ENCODE measurements around the gene DPYD.
"Not testable (repeated sequence)": the region's sequence is repeated elsewhere in the genome, so short reads cannot be mapped to it uniquely, and the experiment has no call there.

DPYD gene

DNA sequence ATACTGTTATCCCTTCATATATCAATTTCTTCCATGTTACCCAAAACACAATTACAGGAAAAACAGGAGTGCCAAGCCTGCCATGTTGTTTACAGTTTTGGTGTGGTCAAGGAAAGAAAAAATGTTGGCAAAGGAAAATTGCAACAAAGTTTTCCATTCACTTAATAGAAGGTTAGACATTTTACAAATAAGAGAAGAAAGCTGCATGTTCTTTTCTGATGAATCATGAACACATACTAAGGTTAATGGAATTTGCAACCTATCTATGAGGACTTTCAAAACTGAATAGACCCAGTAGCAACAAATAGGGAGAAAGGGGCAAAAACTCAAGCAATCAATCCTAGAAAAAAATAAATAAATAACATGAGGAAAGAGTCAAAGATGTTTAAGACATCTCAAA lies 556.7 kb downstream of the DPYD start:
- peak; percentile 75 for DNase-seq (ENCODE audit: low read depth)

DNA sequence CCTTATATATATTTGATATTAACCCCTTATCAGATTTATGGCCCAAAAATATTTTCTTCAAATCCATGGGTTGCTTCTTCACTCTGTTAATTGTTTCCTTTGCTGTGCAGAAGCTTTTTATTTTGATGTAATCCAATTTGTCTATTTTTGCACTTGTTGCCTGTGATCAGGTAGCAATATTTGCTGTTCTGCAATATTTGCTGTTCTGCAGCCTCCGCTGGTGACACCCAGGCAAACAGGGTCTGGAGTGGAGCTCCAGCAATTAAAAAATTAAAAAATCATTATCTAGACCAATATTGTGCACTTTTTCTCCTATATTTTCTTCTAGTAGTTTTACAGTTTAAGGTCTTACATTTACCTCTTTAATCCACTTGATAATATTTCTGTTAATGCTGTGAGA lies 564.5 kb downstream of the DPYD start:
- DNase-seq (ENCODE audit: low read depth) = no peak

DNA sequence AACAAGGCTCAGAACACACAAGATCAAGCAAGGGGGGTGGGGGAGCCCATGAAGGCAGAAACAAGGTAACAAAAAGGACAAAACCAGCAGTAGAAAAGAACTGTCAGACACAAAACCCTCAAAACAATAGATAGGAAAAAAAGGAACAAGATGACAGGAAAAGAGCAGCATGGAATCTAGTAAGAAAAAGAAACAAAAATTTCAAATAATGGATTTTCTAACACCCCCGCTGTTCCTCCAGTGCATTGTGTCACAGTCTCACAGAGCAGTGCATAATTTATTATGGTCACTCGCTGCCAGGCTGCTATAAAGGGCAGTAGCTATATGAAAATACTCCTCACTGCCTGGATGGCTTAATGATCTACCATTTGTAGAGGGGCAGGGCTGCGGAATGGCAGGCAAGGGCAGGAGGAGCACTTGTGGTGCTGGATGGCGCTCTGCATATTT lies 567.9 kb downstream of the DPYD start:
- DNase-seq (ENCODE audit: low read depth) = no peak

DNA sequence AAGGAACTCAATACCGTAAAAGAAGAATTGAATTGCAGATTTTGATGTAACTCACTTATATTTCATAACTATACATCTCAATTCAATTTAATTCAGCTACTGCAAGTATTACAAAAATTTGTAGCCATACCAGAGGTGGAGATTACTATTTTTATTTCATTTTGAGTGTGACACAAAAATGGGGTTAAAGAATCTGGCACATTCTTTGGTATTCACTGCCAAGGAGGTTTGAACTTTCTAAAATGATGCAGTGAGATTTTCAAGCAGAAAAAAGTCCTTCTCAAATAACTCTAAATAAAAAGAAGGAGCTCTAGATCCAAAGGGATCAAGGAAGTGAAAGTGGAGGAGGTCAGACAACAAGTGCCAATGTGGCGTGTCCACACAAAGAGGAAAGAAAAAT lies 569.0 kb downstream of the DPYD start:
- no peak for DNase-seq (ENCODE audit: low read depth)

DNA sequence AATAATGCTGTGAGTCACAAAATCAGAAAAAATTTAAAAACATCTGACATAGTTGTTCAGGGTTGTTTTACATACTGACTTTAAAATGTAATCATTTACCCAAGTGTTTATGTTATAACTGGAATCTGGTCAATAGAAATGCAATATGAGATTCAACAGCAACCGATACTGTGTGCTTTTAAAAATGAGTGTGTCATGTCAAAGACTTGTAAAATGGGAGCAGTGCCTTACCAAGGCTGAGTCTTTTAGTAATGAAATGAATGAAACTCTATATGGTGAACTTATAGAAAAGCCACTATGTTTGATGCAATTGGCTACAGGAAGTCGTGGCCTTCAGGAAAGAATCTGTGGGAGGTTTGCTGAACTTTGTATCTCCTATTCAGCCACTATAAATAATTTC lies 570.2 kb downstream of the DPYD start:
- DNase-seq (ENCODE audit: low read depth) = peak; percentile 56

DNA sequence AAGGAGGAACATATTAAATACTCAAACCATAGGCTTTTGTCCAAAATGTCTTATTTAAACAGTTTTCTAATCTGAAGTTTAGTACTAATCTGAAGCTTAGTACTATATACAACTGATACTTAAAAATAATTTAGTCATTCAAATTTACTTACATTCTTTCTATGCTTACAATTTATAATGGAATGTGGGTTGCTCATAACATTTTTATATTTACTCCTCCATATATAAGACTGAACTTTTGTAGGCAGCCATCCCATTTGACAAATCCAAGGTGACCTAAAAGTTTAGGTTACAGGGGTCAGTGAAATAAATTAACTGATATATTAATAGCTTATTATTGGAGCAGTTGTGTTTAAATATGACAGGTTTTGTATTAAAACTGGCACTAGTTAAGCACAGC lies 570.6 kb downstream of the DPYD start:
- DNase-seq (ENCODE audit: low read depth) = peak; percentile 44

DNA sequence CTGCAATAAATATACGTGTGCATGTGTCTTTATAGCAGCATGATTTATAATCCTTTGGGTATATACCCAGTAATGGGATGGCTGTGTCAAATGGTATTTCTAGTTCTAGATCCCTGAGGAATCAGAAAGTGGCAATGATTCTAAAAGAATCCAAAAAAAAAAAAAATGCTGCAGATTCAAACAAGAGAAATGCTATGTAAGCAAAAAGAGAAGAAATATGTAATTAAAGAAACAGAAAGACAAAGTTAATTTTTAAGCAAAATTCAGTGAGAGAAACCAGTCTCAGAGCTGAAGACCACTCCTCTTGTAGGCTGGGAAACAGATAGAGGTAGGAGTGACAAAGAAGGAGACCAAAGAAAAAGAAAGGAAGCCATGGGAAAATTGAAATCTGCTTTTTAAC lies 571.0 kb downstream of the DPYD start:
- not testable (repeated sequence) for DNase-seq (ENCODE audit: low read depth)

DNA sequence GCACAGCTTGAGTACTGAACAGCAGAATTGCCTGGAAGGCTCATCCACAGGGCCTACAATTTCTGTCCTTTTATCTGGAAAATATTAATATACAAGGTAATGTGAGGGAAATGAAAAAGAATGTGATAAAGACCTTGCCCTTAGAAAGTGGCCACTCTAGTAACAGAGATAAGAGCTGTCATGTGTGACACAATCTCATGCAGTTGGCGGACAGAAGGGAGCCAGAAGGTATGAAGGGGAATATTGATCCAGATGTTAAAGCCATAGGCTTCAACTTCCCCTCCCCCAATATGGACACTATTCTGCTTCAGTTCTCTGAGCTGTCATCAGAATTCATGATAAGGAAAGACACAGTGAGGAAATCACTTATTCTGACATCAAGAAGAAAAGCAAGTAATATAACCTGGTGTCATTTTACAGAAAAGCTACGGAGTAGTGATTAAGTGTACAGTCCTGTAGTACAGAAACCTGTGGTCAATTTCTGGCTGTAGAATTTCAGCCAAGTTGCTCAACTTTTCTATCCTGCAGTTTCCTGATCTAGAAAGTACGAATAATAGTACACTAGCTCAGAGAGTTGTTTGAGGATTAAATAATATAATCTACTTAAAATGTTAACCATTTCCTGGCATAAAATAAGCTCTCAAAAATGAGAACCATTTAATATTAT lies 572.1 kb downstream of the DPYD start:
- DNase-seq (ENCODE audit: low read depth) = no peak

DNA sequence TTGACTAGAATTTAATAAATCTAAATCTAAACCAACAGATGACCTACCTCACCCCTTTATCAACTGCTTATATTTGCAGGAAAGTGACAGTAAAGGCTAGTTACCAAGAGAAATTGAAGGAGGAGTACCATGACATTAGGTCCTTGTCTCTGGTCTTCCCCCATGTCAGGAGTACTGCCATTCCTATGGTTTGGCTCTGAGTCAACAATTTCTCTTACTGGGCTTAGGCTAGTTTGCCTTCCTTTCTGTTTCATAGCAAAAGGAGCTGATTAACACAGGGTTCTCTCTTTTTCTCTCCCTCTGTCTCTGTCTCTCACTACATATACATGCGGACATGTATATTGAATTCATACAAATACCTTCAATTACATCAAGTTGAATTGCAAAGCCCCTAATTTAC lies 579.9 kb downstream of the DPYD start:
- peak; percentile 74 for DNase-seq (ENCODE audit: low read depth)

DNA sequence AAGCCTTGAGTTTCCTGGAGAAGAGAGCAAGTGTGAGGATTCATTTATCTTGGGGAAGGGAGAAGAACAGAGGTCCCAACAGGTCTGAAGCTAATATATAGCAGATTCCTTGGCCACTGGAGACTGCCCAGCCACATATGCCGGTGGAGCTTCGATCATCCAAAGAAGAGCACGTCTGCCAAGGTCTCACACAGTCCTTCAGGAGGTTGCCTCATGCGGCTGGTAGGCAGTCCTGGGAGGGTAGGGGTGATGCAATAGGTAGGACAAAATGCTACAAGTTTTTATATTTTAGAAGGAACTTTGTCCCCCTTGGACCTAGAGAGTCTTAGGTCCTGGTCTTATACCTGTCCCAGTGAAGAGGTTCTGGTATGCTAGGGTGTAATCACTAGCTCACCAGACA lies 582.5 kb downstream of the DPYD start:
- DNase-seq (ENCODE audit: low read depth) = no peak

DNA sequence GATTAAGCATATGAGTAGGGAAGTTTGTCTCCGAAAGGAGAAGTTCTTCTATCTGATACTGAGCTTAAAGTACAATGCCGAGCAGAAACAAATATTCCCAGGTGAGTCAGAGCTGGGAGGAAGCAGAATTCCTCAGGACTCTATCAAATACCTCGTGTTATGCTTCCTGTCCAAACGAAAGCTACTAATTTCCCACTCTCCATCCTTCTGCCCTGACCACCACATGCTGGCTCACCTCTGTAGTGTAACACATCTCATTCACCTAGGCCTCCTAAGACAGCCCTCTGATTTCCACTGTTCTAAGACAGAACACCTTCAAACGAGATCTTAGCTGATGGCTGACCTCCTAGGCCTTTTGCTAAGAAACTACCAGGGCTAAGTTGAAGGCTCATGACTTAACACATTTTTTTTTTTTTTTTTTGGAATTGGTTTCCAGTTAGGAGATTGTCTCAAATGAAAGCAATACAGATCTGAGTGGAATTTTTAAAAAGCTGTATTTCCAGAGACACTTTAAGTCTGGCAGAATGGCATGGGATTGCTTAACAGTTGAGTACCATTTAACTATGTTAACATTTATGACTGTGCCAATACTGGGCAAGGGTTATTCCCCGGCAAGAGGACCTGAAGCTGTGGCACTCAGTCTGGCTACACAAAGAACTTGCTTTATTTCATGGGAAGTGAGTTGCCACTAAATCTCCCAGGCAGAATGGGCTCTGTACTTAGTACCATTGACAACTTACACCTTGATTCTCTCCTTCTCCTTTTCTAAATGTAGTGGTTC lies 583.4 kb downstream of the DPYD start:
- DNase-seq (ENCODE audit: low read depth) = peak; percentile 57

DNA sequence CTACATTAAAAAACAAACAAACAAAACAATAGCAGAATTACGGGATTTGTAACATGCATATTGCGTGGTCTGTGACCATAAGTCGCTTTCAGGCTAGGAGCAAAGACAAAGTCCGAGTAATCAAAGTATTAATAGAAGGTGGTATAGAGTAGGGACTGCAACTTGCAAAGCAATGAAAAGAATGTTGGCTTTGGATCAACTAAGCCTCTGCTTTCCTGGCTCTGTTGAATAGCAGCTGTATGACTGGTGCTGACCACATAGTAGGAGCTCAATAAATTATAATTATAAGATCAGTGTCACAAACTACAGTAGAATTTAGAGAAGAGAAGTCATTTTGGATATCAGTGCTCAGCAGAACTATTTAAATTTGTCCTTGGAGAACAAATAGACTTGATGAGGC lies 586.4 kb downstream of the DPYD start:
- DNase-seq (ENCODE audit: low read depth) = peak; percentile 88

DNA sequence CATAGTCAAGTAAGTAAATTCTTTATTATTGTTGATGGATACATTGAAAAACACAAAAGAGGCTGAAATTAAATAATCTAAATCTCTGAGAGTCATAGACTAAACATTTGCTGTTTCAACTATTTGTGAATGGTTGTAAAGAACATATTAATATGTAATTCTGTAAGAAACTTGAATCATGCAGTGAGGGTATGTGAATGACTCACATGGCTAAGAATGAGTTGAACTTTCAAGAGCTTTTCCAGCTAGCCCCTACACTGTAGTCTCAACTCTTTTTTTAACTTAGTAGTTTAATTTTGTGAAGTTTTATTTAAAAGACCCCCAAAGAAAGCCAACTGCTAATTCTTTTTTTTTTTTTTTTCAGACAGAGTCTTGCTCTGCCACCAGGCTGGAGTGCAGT lies 588.1 kb downstream of the DPYD start:
- peak; percentile 78 for DNase-seq (ENCODE audit: low read depth)

DNA sequence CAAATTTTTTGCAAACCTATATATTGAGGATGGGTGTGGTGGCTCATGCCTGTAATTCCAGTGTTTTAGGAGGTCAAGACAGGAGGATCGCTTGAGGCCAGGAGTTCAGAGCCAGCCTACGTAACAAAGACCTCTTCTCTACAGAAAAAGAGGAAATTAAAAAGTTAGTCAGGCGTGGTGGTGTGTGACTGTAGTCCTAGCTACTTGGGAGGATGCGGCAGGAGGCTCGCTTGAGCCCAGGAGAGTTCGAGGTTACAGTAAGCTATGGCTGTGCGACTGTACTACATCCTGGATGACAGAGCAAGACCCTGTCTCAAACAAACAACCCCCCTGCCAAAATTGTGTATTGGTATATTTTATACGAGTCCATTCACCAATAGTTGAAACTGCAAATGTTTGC lies 589.7 kb downstream of the DPYD start:
- no peak for DNase-seq (ENCODE audit: low read depth)

DNA sequence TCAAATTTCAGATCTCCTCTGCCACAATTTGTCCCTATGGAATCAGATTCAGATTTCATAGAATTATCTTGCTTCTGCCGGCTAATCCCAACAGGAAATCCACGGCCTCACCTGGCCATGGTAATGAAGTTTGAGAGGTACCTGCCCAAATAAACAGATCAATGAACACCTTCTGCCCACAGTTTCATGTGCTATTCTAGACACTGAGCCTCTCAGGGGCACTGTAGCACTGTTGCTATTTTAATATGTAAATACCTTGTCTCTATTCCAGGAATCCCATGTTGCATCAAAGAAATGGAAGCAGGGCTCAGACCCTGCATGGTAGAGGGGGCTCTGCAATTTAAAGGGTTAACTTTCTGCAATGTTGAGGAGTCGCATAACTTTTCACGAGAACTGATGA lies 606.1 kb downstream of the DPYD start:
- DNase-seq (ENCODE audit: low read depth) = no peak

DNA sequence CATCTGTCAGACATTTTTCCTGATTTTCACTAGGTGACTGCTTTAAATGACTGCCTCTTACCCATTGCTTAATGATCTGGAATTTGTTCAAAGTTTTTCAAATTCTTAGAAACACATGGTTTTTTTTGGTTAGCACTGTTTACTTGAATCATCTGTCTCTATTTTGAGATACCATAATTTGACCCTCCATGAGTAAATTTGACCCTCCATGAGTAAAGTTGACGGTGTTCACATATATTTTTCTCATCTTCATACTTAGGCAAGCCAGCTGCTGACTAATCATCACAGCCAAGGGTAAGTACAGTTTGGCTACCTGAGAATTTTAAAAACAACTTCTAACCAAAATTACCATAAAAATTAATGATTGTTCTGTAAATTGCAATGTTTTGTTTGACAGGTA lies 612.7 kb downstream of the DPYD start:
- DNase-seq (ENCODE audit: low read depth) = peak; percentile 46

DNA sequence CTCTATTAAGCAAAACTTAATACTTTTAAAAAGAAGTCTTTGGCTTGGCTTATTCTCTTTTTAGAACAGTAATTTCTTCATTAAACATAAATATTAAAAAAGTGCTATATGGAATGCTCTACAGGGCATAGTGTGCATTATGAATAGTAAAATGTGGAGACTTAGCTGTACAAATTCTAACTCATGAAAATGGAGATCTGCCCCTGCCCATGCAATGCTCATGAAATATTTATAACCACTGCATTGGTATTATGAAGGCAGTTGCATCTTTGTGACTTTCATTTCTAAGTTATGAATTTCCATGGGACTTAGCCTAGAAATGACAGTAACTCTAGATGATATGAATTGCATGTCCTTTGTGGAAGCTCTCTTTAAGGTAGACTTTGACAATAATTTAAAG lies 613.3 kb downstream of the DPYD start:
- DNase-seq (ENCODE audit: low read depth) = no peak

DNA sequence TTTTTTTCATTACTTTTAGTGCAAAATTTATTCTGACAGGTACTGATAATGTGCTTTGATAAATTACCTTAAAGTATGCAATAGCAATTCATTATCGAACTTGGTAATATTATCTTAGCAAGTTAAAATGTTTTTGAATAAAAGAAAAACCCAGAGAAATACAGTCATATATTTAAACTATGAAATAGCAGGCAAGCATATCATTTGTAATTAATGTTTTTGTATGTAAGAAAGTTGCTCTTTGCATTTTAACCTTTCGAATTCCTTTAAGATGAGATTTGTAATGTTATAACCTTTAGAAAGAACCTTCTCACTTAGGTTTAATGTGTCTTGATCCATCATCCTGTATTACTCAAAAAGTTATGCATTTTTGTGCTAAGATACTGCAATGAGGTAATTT lies 613.7 kb downstream of the DPYD start:
- DNase-seq (ENCODE audit: low read depth) = no peak

DNA sequence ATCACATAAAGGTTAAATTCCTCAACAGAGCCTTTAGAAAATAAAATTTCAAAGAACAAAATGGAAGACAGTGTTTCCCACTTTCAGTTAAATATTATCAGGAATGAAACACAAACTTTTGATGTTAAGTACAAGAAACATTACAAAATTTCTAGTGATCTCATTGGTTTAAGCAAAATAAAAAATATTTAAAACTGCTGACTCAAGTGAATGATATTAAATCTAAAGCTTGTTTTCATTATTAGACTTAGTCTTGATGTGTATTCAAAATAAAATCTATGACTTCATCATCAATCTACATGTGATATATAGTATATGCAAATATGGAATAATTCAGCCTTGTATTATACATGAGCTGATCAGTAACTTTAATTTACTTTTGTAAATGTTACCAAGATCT lies 614.3 kb downstream of the DPYD start:
- no peak for DNase-seq (ENCODE audit: low read depth)

DNA sequence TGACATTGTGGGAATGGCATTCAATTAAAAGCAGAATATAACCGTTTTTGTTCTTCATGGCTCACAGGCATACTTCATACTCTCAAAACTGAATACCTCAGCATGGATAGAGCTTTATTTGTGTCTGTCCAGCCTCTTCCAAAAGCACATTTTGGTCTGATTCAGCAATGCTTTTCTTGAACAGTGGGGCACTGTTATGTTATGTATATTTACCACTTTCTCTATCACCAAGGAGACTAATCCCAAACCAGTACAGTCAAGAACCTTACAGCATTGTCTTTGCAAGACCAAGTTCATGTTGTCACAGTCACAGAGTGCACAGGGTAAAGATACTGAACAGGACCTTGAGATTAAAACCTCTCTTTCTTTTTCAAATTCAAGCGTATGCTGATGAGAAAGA lies 616.5 kb downstream of the DPYD start:
- DNase-seq (ENCODE audit: low read depth) = no peak

DNA sequence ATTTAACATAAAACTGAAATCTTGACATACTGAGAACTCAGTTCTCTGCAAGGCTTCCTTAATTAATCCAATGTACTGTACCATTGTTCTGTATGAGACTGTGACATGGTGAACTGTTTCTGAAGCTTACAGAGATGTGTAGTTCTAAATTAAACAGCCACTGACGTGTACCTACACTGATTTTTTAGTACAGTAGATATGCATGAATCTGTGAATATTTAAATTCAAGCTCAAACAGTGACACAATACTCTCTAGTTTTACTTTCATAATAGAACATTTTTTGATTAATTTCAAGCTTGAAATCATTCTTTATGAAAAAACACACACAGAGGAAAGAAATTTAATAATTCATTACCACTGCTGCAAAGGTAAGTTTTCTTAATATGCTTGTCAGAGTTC lies 621.9 kb downstream of the DPYD start:
- DNase-seq (ENCODE audit: low read depth) = no peak

DNA sequence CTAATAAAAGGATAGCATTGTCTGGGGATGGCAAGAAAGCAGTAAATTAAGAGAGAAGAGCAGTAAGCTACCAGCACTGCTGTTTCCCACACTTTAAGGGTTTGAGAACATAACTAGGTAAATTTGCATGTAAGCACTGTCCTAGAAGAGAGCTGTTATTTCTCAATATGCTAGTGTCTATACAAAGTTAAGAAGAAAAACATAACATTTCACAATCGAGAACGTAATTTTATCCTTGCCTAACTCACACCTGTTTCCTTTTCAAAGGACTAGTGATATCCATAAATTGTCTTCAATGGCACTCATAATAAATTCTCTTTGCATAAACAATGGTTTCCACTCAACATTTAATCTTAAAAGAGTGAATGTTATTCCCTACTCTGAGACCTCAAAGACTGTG lies 623.2 kb downstream of the DPYD start:
- DNase-seq (ENCODE audit: low read depth) = no peak

DNA sequence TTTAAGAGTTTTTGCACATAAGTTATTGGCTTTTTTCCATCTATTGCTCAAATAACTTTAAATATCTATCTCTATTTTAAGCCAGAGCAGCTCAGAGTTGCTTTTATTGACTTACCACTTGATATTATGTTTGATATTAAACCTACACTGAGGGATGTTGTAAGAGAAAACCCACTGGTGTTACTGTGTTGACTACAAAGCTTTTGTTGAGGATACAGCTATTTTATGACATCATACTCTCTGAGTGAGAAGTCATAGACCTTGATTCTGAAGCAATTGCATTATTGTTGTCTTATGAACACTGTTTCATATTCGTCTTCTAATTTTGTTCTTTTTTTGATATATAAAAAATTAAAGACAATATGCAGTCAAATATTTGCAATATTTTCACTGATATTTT lies 638.9 kb downstream of the DPYD start:
- DNase-seq (ENCODE audit: low read depth) = no peak

Measured in ELR (cell line).